NCI-H1417 treated with DMSO at 0.1 percent for 48 hours (cell line): ENCODE results near the gene PDE7B.

ENCODE experiments used
- DNase-seq: peaks from one replicate; lab custom pipeline; 2025; lab: John Stamatoyannopoulos, UW

Gene PDE7B

DNA sequence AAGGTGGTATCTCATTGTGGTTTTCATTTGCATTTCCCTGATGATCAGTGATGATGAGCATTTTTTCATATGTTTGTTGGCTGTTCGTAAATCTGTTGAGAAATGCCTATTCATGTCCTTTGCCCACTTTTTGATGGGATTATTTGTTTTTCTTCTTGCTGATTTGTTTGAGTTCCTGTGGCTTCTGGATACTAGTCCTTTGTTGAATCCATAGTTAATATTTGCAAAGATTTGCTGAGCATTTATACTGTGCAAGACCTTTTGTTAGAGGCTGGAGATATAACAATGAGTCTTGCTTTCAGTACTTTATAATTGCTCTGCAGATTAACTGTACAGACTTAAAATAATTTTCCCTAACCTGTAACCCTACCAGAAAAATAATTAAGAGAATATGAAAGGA is 35.6 kb downstream of the PDE7B start:
- DNase-seq, result no peak

DNA sequence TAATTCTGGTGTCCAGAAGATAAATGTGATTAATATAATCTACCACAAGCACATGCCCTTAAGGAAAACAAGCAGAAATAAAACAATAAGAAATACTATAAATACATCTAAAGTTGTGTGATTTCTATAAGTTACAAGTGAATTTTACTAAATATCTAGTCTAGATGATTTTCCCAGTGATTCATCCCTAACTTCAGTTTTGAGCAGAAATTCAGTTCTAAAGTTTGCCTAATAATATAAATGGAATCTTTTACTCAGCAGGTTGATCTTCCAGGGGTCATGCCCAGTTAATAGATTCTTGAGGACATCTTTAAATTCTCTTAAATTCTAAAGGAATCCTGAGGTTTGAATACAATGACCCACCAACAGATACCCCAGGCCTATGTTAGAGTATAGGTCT is 37.3 kb downstream of the PDE7B start:
- no peak for DNase-seq

DNA sequence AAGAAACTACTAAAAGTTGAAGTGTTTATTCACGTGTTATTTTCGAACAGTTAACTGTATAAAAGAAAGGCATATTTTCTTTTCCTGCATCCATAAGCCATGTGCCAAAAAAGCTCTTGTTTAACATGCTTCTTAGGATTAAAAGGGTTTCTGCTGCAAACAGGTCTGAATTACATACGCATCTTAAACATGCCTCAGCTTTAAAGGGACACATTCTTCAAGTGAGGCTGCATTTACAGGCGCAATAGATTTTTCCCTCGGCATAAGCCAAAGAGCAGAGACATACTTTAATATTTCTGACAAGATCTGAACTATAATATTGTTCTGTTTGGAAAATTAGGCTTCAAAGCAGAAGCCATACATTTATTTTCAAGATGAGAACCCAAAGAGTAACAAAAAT is 39.4 kb downstream of the PDE7B start:
- no peak for DNase-seq

DNA sequence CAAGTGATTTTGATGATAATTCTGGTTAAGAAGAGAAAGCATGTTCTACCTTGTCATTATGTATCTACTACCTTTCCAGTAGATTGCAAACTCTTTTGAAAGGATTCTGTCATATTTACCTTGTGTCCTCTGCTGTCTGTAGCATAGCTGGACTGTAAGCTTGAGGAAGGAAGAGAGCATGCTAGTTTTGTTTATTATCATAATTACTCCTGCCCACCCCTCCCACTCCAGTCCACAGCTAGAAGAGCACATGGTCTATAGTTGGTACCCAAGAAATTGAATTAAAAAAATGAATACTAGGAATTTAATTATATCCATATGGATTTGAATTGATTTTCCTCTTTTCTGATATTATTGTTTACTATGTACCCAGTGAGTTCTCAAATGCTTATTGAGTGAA is 40.2 kb downstream of the PDE7B start:
- DNase-seq, result no peak

DNA sequence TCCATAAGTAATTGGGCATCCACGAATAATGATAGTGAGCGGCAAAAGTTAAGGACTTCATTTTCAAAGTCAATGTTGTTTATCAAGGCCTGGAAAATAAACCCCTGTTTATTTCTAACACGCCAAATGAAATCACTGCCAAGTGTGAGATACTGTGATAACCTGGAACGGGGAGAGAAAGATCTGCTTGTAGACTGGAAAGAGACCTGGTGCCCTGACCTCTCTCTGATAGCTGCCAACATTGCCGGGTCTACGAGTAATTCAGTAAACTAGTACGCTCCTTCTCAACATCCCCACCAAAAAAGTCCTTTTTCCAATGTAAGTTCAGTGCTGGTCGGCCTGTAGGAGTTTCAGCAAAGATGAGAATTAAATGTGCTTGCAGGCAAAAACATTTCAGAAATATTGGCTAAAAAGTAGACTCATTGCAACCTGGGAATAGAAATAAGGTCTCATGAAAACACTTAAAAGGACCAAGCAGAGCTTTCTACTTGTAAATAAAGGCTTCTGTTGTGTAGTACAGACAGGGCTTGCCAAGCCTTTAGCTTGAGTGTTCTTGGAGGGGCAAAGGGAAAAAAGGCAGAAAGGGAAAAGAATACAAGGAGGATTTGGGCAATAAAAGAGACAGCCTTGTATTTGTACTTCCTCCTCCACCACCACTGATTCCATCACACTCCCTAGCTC is 43.9 kb downstream of the PDE7B start:
- no peak for DNase-seq

DNA sequence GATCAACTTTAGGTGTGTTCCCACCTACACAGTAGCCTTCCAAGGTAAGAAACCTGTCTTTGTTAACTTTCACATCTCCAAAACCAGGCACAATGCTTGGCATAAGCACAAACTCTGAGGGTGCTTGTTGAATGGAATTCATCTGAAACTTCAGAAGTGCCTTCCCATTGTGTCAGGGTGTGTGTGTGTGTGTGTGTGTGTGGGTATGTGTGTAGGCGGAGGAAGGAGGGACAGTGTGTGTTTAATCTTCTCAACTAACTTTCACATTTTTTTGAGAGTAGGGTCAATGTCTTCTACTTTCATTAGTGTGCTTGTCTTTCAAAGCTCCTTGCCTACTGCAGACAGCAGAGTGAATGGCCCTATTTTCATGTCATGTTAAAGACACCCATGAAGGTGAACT is 45.6 kb downstream of the PDE7B start:
- DNase-seq, result no peak

DNA sequence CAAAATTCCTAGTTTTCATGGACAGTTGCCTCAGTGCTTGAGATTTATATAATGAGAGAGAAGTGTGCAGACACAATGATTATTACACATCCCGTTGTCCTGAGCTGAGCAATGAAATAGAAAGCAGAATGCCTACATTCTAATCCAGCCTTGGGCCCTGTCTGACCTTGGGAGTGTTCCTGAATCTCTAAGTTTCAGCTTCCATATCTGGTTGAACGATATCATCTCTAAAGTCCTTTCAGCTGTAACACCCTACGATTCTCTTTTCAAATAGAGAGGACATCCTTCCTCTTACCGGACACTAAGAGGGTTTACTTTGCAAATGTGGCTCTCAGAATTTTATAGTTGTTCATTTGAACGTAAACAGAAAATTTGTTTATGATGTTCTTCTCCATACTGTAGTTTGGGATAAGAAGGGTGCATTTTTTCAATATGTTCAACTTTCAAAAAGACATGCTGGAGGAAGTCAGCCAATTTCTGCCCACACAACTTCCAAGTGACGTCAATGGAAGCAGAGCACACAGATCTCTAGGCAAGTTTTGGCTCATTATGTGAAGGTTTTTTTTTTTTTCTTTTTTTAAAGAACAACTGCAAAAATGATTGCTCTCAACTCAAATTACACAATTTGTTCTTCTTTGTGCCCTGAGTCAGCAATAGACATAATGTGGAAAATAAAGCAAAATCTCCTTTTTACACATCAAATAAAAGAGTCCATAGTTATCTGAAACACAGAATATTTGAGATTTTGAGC is 50.4 kb downstream of the PDE7B start:
- no peak for DNase-seq

DNA sequence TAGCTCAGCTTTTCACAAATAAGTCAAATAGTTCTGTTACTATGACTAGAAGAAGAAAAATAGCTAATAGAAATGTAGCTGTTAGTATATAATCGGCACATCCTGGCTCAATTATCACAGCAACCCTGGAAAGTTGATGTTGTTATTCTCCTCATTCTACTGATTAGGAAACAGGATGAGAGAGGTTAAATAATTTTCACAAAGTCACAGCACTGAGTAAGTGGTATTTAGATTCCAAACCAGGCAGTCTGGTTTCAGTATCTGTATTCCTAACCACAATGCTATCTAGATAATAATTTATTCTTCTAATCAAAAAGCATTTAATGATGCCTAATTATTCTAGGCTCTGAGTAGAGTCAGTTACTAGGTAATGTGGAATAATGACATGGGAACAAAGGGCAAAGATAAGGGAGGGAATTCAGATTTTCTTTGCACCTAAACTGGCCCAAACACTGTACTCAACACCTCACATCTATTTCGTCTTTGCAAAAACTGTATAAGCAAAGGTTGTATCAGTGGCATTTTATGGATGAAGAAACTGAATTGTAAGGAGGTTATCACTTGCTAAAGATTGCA is 51.3 kb downstream of the PDE7B start:
- DNase-seq, result no peak

DNA sequence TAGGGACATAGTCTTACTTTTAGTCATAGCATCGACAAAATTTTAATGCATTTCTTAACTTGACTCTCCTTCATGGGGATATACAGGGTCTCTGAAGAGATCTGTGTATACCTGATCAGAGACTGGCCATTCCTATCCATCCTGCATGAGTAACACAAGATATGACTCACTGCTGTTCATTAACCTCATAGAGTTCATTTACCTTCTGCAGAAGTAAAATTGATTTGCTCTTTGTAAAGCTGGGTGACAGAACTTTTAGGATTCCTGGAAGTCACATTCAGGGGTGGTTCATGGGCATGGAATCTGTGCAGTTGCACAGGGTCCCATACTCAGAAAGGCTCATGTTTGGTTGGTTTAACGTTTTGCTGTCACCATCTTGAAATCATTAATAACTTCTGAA is 53.2 kb downstream of the PDE7B start:
- DNase-seq, result no peak

DNA sequence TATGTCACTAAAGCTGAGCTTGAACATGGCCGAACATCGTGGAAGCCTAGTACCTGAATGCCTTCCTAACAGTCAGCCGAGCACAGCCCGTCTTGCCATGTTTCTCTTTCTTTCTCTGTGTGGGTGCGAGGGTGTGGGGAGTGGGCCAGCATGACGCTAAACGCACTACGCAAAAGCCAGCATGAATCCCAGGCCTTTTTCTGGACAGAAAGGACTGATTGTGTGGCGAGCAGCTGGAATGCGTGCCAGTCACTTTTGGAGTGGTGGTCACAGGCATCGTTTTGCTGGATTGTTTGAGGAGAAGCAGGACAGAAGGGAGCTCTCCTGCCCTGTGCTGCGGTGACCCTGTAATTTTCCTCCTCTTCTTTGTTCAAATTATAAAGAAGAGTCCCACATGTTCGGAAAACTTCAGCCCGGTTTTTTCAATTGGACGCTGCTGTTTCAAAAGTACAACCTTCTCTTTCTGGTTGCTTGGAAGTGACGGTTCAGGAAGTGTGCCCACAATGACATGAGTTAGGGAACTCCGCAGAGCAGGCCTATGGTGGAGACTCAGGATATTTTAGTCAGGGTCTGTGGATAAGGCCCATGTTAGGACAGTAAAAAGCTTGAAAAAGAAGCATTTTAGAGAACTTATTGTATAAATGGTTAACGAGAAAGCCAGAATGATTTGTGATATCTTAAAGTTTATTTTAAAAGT is 54.3 kb downstream of the PDE7B start:
- no peak for DNase-seq

DNA sequence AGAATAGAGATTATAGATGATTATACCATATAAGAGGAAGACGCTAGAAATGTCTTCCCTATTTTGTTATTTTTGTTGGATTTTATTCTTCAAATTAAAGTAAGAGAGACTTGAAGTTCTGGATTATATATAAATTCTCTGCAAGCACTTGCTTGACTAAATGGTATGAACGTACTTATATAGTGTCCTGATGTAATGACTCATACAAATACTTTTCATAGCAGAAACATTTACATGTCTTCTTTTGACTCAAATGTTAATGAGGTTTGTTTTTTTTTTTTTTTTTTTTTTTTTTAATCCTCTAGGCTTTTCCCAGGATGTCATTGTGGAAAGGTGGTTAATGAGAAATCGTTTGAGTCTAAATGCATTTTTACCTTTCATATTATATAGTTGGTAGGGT is 55.0 kb downstream of the PDE7B start:
- DNase-seq, result no peak

DNA sequence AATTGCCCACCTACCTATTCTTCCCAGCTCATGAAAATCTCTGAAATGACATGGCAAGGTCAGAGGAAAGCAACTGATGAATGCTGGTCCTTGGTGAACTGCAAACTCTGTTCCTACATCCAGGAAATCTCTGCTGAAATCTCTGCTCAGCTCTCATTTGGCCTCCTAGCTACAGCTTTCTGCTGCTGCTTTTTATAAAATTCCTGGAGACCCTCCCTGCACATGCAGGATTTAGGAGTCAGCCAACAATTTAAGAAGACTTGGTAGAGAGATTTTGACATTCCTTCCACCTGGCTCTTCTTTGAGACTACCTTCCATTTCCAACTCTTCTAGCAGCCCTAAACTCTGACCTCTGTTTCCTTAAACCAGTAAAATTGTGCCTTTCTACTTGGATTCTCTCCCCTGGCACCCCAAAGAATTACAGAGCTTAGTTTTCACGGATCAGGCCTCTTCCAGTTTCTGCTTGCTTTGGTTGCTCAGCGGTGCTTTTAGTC is 55.5 kb downstream of the PDE7B start:
- DNase-seq, result no peak

DNA sequence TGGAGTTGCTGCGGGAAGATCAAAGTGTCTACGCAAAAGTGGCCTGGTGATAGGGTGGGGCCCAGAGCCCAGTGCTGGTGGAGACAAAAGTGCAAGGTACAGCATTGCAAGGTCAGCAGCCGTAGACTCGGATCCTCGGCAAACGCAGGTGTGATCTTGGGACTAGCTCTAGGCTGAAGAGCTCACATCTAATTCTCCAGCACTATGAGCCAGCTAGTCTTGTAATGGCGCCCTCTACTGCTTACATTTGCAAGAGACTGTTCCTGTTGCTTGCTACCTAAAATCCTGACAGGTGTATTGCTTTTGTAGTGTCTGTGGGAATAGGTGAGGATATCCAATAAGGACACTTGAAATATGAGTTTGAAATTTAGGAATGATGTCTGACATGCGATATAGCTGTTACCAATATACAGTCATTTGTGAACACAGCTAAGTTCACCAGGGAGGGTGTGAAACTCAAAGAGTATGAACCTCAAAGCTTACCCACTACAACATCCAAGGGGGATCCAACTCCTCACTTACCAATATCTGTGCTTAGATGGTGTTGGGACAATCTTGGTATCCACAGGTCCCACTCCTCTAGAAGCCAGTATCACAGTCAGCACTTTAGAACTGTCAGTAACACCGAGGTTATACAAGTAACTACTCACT is 58.4 kb downstream of the PDE7B start:
- no peak for DNase-seq

DNA sequence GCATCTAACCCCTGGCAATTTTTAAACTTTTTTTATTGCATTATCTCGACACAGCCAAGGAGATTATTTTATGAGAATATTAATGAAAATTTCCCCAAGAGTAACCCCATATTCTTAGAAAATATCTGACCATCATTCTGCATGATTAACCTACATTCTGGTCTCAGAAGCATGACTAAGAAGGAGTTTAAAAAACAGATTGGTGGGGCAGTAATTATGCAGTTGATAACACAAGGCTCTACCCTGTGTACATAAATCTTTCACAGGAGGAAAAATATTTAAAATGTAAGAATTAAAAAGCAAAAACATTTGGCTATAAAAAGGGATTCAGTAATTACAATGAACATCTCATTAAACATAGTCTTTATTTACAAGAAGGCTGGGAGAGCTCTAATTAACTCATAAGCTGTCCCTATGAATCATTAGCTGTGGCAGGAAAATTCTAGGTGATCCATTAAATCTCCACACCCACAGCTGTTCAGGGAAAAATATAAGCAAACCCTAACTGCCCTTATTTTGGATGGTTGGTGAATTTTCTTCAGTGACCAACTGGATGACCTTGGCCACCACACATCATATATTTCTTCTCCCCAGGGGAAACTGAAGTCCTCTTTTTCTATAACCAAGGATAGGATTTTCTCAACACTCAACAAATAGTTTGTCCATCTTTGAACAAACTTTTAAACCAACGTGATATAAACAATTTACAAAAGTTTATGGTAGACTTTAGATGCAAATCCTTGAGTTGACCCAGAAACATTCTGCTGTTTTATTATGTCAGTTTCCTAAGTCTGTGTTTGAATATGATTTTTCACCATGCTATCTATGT is 59.5 kb downstream of the PDE7B start:
- peak; percentile 60 for DNase-seq

DNA sequence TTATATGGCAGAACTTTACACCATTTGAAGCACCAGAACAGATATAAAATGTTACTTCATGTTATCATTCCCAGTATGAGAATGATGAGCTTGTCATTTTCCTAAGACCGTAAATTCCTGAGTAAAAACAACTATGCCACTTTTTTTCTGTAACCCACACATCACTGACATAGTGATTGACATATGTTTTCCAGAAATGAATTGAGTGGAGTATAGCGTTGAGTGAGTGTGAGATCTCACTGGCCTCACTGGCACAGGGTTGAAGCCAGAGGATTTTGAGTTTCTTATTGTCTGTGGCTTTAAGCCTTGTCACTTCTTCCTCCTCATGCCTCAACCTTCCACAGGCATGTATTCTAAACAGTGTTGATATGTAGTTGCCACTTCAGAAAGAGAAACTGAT is 62.3 kb downstream of the PDE7B start:
- DNase-seq, result no peak

DNA sequence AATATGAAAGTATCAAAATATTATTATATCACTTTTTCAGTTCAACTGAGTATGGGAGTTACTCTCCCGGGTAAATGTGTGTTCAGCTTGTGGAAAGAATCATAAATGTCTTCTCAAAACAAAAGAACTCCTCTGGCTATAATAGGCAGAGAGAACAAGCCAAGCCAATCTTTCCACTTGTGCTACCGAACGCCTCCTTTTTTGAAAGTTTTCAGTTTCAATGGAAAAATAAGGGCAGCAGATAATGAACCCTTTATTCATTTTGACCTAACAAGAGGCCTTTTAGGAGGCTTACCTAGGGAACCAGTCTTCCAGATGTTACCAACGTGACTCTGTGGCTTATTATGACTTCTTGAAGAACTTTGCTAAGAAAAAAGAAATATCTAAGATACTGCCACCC is 67.5 kb downstream of the PDE7B start:
- DNase-seq, result no peak

DNA sequence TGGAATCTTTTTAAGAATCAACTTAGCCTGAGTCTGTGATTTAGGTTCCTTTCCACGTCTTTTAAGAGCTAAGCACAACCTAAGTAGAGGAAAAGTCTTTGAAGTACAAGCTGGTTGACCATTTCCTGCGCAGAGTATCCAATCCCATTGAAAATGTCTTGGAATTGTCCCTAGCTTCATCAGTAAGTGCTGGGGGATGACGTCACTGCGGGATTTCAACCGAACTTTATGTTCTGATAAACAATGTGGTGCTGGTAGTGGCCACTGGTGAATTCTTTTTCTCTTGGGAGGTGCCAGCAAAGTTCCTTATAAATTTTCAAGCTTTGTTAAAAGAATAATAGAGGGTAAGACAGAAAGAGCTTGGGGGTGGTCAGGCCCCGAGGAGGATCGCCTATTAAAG is 69.2 kb downstream of the PDE7B start:
- no peak for DNase-seq

DNA sequence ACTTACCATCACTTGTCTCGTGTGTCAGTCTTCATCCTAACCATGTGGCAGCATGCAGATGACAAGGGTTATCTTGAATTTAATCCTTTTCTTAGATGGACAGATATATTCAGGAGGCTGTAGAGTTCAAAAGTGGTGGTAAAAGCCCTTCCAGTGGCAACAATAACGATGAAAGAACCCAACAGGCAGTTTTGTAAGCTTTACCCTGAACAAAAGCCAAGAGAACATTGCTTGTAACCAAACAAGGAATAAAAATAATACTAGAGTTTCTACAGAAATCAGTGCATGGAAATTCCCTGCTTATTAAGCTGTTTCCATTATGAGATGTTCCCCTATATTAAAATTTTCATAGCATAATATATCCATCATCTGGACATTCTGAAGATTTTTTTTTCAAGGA is 69.7 kb downstream of the PDE7B start:
- DNase-seq, result no peak

DNA sequence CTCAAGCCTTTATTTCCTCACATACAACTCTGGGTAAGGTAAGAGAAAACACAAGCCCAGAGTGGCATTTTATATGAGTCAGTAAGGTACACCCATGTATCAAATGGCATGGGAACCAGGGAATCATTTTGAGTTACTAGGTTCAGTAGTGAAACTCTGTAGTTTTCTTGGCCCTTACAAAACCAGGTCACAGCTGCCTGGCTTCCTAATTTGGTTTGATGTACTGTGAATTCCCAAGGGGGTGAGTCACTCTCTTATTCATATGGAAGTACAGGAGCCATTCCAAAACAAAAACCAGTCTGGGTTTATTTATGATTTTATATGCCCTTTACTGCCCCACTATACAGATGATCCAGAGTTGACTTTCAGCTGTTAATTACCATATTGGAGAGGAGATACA is 70.7 kb downstream of the PDE7B start:
- DNase-seq, result no peak

DNA sequence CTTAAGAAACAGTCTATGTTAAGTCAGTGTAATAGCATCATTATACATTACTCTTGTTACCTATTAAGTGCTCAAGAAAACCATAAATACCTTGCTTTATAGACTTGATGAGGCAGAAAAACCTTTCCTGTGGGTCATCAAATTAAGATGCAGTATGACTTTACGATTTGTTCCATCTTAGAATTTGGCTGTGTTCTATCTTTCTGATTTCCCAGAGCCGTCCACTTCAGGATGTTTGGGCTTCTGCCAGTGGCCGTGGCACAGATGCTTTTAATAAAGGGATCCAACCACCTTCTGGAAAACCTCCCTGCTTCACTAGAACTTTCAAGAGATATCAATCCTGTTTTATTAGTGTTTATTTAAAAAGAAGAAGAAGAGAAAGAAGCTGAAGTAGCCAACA is 71.2 kb downstream of the PDE7B start:
- DNase-seq, result no peak

DNA sequence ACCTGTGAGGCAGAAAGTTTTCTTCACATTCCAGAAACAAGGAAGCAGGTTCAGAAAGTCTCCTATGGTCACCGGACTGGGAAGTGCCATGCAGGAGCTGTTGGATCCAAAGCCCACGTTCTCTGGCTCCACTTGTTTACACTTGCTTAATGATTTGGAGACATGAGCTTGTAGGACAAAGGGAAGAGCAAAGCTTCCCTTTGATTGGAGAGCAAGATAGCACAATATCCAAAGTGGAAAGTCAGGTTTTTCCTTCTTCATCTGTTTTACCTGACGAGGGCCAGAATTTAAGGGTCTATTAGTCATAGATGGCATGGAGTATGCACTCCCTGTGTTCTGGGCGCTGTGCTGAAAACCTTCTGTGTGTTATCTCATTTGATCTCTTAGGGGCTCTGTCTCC is 81.2 kb downstream of the PDE7B start:
- no peak for DNase-seq
